ENCODE measurements around the gene ZSCAN18. TPM values are rescaled to one million over a fixed set of nuclear protein-coding genes. Genes with fewer than 3 reads are reported as not detected.

ZSCAN18 gene
- total RNA-seq, 1 experiment from 2014 or later, result 9.2 TPM

DNA sequence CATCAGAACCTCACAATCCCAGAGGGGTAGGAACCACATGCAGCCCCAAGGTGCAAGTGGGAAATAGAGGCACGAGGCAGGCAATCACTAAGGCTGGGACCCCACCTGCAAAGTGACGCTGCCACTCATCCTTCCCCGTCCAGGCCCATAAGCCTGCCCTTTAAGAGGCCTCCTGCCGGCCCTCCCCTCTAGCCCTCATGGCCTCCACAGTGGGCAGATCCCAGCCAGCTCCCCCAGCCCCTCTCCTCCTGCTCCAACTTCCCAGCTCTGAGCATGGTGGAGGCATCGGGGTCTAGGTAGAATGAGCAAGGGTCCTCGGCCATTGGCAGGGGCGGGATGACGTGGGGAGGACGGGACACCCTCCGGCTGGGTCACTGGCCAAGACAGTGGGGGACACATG lies 2.7 kb downstream of the ZSCAN18 start:
- Histone ChIP-seq H3K4me3 (ENCODE audit: insufficient read depth, low read depth, low read length) (no peak overlapping the region), H3K27me3 (ENCODE audit: control insufficient read depth, insufficient read depth, low read length) (no peaks in the 10 kb centered on the region), H3K36me3 (replicated peaks; ENCODE audit: control insufficient read depth, insufficient read depth, low read length) (no peaks in the 10 kb centered on the region)
- DNase-seq, result no peak

DNA sequence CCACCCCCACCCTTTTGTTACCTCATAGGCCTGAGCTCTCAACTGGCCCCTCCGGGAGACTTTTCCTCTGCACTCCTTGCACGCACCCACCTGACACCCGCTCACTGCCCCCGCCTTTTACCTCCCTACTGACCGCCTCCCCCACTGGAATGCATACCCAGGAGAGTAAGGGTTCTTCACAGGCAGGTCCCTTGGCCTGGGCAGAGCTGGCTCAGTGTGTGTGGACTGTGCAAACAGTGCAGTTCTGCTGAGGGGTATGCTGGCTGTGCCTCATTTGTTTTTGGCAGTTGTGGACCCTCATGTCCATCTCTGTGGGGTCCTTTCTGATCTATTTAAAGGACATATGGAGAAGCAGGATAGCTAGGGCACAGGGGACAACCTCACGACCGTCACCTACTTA lies 5.0 kb downstream of the ZSCAN18 start:
- no peaks in the 10 kb centered on the region for H3K36me3 ChIP-seq (replicated peaks; ENCODE audit: control insufficient read depth, insufficient read depth, low read length)
- DNase-seq, result no peak
- H3K4me3 ChIP-seq (ENCODE audit: insufficient read depth, low read depth, low read length), result no peak overlapping the region
- H3K27me3 ChIP-seq (ENCODE audit: control insufficient read depth, insufficient read depth, low read length), result no peaks in the 10 kb centered on the region

DNA sequence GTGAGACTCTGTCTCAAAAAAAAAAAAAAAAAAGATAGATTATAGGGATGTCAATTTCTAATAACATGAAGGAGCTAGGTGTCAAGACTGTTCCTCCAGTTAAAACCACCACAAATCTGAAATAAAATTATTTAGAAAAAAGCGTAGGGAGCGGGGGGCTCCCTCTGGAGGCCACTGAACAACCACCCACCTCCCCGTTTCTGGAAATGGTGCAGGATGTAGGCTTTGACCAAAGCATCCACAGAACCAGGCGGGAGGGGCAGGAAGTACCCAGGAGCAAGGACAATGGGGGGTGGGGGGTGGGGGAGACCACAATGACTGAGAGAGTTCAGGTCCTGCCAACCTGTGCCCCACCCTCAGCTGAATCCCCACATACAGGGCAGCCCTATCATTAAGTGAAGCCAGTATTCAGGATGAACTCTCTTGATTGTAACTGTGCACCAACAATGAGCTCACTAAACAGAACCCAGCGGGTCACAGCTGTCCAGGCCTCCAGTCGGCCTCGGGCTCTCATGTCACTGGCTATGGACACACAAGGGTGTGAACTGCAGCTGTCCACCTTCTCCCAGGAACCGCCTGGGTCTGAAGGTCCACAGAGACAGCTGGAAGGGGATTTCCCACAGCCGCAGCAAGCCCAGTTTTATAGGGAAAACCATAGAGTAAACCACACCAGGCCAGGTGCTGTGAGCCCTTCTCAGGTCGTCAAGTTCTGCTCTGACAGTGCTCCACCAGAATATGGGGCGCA lies 6.6 kb downstream of the ZSCAN18 start:
- Histone ChIP-seq H3K4me3 (ENCODE audit: insufficient read depth, low read depth, low read length) (no peak overlapping the region), H3K27me3 (ENCODE audit: control insufficient read depth, insufficient read depth, low read length) (no peaks in the 10 kb centered on the region), H3K36me3 (replicated peaks; ENCODE audit: control insufficient read depth, insufficient read depth, low read length) (no peaks in the 10 kb centered on the region; the same call in 1 of the 2 replicates)
- peak; percentile 63 for DNase-seq

DNA sequence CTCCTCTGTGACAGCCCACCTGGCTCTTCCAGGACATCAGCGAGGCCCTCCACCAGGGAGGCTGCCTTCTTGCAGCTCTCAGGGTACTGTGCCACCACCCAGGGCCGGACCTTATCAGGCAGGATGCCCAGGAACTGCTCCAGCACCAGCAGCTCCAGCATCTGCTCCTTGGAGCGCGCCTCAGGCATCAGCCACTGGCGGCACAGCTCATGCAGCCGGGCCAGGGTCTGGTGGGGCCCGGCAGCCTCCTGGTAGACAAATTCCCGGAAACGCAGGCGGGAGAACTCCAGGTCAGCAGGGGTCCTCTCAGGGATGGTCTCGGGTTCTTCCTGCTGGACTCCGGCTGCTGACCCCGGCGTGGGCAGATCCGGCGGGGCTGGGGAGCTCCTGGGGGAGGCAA lies 8.2 kb downstream of the ZSCAN18 start:
- Histone ChIP-seq H3K36me3 (replicated peaks; ENCODE audit: control insufficient read depth, insufficient read depth, low read length) (no peaks in the 10 kb centered on the region; the same call in 1 of the 2 replicates), H3K4me3 (ENCODE audit: insufficient read depth, low read depth, low read length) (no peak overlapping the region), H3K27me3 (ENCODE audit: control insufficient read depth, insufficient read depth, low read length) (no peaks in the 10 kb centered on the region)
- no peak for DNase-seq

DNA sequence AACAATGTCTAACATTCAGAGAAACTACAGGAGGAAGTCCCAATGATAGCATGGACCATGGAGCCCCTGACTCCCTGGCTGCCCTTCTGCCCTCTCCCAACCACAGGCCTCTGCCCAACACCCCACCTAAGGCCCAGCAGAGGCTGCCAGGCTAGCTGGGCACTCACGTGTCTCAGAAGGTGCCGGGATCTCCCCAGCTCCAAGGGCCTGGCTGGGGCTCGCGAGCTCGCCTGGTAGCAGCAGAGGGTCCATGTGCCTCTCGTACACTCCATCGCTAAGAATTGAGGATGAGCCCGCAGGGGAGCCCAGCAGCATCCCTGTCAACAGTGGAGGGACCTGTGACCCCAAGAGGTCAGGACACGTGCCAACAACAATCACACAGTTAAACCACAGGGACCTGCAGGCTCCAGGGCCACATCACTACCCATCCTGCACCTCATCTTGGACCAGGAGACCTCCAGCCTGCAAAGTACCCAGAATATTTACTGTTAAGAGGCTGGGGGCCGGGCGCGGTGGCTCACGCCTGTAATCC lies 9.4 kb downstream of the ZSCAN18 start:
- peak; percentile 26 for DNase-seq
- Histone ChIP-seq H3K27me3 (ENCODE audit: control insufficient read depth, insufficient read depth, low read length) (no peaks in the 10 kb centered on the region), H3K36me3 (replicated peaks; ENCODE audit: control insufficient read depth, insufficient read depth, low read length) (no peaks in the 10 kb centered on the region; the same call in 1 of the 2 replicates)

DNA sequence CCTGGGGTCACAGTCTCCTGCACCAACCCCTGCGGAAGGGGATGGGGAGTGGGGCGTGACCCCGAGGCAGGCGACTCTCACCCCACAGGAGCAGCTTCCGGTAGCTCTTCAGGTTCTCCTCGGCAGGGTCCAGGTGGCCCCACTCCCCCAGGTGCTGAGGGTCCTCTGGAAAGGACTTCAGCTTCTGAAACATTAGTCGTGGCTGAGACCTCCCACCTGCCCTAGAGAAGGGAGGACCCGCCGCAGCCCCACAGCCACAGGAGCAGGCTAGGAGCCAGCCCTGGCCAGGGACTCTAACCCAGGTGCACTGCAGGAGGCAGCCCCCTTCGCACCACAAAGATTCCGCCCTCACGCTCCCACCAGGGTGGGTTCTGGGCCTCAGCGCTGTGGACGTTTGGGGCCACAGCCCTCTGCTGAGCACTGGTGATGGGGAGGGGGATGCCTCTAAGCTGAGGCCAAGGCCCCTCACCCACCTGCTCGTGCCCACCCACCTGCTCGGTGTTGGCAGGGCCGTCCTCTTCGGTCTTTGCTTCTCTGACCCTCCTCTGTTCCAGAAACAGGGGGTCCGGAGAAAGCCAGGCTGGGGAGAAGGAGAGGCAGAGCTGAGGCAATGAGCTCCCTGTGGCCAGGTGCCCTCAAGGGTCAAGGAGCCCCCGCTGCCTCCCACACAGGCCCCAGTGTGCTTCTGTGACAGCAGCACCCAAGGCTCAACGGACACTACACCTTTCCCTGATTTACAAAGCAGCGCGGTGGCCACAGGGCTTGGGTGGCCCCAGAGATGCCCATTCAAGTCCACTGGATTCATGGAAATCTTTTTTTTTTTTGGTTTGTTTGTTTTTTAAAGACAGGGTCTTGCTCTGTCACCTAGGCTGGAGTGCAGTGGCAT lies 11.0 kb downstream of the ZSCAN18 start:
- H3K27me3 ChIP-seq (ENCODE audit: control insufficient read depth, insufficient read depth, low read length), result no peaks in the 10 kb centered on the region
- peak; percentile 28 for DNase-seq

More for the DNA sequence above, 9.4 kb downstream of the ZSCAN18 start:
- H3K4me3 ChIP-seq (ENCODE audit: insufficient read depth, low read depth, low read length), result no peak overlapping the region

DNA sequence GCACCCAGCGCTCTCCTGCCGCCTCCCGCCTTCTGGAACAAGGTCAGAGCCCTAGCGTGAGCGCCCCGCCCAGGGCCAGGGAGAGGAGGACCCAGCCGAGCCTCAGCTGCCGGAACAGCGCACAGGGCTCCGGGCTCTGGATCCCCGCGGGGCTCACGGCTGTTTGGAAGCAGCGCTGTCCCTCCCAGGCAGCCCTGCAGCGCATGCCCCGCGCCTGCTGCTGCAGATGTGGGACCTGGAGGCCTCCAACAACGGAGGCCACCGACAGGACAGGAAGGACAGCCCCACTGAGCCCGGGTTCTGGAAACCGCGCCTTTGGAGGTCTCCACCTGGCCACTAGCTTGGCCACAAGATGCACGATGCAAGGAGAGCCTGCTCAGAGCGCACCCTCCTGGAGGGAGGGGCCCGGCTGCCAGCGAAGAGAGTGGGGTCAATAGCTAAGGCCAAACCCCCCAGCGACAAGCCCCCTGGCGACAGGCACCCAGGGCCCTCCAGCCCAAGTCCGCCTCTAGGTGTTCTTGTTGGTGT lies 12.6 kb downstream of the ZSCAN18 start:
- DNase-seq, result peak; percentile 39
- Histone ChIP-seq H3K4me3 (ENCODE audit: insufficient read depth, low read depth, low read length) (no peak overlapping the region), H3K36me3 (replicated peaks; ENCODE audit: control insufficient read depth, insufficient read depth, low read length) (no peaks in the 10 kb centered on the region; the same call in 1 of the 2 replicates), H3K27me3 (ENCODE audit: control insufficient read depth, insufficient read depth, low read length) (no peaks in the 10 kb centered on the region)

More for the DNA sequence above, 11.0 kb downstream of the ZSCAN18 start:
- H3K36me3 ChIP-seq (replicated peaks; ENCODE audit: control insufficient read depth, insufficient read depth, low read length), result no peaks in the 10 kb centered on the region; the same call in 1 of the 2 replicates
- H3K4me3 ChIP-seq (ENCODE audit: insufficient read depth, low read depth, low read length), result no peak overlapping the region

DNA sequence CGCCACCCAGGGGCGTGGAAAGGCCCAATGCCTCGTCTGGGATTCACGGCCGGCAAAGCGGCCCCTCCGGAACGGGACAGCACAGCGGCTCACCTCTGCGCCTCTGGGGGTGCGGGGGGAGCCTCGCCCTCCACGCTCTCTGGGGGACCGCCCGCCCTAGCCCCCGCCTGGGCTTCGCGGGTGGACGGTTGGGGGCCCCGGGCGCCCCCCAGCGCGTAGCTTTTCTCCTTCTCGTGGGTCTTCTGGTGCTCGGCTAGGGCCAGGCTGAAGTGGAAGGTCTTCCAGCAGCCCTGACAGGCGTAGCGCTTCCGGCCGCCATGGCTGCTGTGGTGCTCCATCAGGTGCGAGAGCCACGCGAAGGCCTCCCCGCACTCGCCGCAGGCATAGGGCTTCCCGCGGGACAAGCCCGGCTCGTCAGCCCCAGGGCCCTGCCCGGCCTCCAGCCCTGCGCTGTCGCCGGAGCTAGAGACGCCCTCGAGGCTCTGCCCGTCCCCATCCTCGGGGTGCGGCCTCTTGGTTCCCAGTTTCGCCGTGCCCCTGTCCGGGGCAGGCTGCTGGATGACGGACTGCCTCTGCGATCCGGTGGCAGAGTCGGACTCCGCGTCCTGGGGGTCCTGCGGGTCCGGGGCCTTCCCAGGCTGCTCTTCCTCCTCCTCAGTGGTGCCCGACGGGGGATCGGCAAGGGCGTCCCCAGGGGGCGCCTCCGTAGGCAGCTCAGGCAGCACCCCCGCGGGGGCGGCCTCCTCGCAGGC lies 13.3 kb downstream of the ZSCAN18 start:
- Histone ChIP-seq H3K36me3 (replicated peaks; ENCODE audit: control insufficient read depth, insufficient read depth, low read length) (no peaks in the 10 kb centered on the region; the same call in 1 of the 2 replicates), H3K4me3 (ENCODE audit: insufficient read depth, low read depth, low read length) (no peak overlapping the region), H3K27me3 (ENCODE audit: control insufficient read depth, insufficient read depth, low read length) (no peaks in the 10 kb centered on the region)
- peak; percentile 63 for DNase-seq

DNA sequence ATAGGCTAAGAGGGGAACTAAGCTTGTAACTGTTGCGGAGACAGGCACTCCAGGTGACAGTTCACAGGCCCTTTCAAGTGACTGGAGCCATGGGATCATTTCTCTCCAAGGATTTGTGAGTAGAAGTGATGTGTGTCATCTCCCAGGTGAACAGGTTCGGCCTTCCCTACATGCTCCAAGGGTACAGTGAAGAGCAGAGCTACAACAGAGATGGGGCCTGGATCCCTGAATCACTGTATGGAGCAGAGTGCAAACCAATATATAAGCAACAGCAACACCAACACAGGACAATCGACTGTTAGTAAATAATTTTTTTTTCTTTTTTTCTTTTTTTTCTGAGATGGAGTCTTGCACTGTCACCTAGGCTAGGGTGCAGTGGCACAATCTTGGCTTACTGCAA lies 15.0 kb downstream of the ZSCAN18 start:
- no peaks in the 10 kb centered on the region for H3K27me3 ChIP-seq (ENCODE audit: control insufficient read depth, insufficient read depth, low read length)
- no peak for DNase-seq
- H3K36me3 ChIP-seq (replicated peaks; ENCODE audit: control insufficient read depth, insufficient read depth, low read length), result no peaks in the 10 kb centered on the region; the same call in 1 of the 2 replicates
- no peak overlapping the region for H3K4me3 ChIP-seq (ENCODE audit: insufficient read depth, low read depth, low read length)

DNA sequence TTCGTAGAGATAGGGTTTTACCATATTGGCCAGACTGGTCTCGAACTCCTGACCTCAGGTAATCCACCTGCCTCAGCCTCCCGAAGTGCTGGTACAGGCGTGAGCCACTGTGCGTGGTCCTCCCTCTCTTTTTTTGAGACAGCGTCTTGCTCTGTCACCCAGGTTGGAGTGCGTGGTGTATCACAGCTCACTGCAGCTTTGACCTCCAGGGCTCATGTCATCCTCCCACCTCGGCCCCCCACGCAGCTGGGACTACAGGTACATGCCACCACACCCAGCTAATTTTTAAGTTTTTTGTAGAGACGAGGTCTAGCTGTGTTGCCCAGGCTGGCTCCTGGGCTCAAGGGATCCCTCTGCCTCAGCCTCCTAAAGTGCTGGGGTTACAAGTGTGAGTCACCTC lies 18.2 kb downstream of the ZSCAN18 start:
- no peak for DNase-seq
- H3K36me3 ChIP-seq (replicated peaks; ENCODE audit: control insufficient read depth, insufficient read depth, low read length), result no peaks in the 10 kb centered on the region
- no peak overlapping the region for H3K4me3 ChIP-seq (ENCODE audit: insufficient read depth, low read depth, low read length)
- H3K27me3 ChIP-seq (ENCODE audit: control insufficient read depth, insufficient read depth, low read length), result no peaks in the 10 kb centered on the region

DNA sequence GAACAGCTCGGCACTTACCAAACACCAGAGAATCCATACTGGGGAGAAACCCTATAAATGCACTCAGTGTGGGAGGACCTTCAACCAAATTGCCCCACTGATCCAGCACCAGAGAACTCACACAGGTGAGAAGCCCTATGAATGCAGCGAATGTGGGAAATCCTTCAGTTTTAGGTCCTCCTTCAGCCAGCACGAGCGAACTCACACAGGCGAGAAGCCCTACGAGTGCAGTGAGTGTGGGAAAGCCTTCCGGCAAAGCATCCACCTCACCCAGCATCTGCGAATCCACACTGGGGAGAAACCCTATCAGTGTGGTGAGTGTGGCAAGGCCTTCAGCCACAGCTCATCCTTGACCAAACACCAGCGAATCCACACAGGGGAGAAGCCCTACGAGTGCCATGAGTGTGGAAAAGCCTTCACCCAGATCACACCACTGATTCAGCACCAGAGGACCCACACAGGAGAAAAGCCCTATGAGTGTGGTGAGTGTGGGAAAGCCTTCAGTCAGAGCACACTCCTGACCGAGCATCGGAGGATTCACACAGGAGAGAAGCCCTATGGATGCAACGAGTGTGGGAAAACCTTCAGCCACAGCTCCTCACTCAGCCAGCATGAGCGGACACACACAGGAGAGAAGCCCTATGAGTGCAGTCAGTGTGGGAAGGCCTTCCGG lies 30.7 kb downstream of the ZSCAN18 start:
- Histone ChIP-seq H3K27me3 (ENCODE audit: control insufficient read depth, insufficient read depth, low read length) (no peaks in the 10 kb centered on the region), H3K4me3 (ENCODE audit: insufficient read depth, low read depth, low read length) (no peak overlapping the region), H3K36me3 (replicated peaks; ENCODE audit: control insufficient read depth, insufficient read depth, low read length) (peaks cover 9% of the 10 kb centered on the region)
- no peak for DNase-seq

DNA sequence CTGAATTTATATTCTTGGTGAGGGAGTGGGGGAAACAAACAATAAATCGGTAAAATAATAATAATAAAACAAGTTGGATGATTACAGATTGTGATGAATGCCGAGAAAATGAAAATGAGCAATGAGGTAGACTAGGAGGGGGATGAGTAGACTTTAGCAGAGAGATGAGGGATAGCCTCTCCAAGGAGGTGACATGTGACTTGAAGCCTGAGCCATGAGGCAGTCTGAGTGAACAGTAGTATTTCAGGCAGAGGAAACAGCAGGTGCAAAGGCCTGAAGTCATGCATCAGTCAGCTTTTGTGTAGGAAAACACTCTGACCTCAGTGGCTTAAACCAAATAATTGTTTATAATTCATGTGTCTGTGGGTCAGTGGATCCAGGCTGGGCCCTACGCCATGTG lies 34.3 kb downstream of the ZSCAN18 start:
- DNase-seq, result no peak
- Histone ChIP-seq H3K27me3 (ENCODE audit: control insufficient read depth, insufficient read depth, low read length) (no peaks in the 10 kb centered on the region), H3K4me3 (ENCODE audit: insufficient read depth, low read depth, low read length) (no peak overlapping the region), H3K36me3 (replicated peaks; ENCODE audit: control insufficient read depth, insufficient read depth, low read length) (peaks cover 9% of the 10 kb centered on the region)

DNA sequence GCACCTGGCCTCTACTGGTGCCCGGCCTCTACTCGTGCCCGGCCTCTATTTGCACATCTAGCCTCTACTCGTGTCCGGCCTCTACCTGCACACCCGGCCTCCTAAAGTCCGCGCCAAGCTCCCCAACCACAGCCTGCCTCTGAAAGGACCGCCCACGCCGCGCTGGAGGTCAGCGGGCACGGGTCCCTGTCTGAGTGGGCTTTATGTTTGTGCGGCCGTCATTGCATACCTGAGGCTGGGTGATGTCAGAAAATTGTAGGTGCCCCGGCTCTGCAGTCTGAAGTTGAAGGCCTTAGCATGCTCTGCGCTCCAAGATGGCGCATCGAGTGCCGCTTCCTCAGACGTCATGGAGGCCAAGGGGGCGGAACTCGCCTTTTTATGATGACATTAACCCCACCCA lies 37.8 kb downstream of the ZSCAN18 start:
- Histone ChIP-seq H3K36me3 (replicated peaks; ENCODE audit: control insufficient read depth, insufficient read depth, low read length) (peaks cover 4% of the 10 kb centered on the region), H3K4me3 (ENCODE audit: insufficient read depth, low read depth, low read length) (no peak overlapping the region), H3K27me3 (ENCODE audit: control insufficient read depth, insufficient read depth, low read length) (no peaks in the 10 kb centered on the region)
- peak; percentile 20 for DNase-seq

All from H7 (cell line).